HG02610 (cell line): ENCODE data around the gene SAP30L.

Experiments used
- ATAC-seq: cut with Tn5 transposase; IDR thresholded peaks from one replicate; pipeline ENCODE4 v1.9.1; 2021; ENCODE audit warnings: mild to moderate bottlenecking, moderate library complexity; ENCODE audit not compliant: unreplicated experiment

Gene SAP30L

DNA sequence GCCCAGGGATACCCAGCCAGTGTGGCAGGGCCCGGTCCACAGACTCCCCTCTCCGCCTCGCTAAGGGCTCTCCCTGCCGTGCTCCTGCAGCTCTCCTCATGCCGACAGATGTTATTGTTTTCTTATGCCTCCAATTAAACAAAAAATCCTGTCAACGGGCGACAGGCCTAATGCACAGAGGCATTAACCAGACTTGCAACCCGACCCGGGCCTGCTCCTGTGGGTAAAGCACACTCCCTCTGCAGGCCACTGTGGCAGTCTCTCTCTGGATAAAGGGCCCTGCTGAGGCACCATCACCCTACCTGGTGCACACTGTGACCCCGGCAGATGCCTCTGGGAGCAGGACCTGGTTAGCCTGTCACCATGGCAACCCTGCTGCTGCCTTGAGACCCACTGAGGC is 59.8 kb downstream of the SAP30L start:
- no peak for ATAC-seq

DNA sequence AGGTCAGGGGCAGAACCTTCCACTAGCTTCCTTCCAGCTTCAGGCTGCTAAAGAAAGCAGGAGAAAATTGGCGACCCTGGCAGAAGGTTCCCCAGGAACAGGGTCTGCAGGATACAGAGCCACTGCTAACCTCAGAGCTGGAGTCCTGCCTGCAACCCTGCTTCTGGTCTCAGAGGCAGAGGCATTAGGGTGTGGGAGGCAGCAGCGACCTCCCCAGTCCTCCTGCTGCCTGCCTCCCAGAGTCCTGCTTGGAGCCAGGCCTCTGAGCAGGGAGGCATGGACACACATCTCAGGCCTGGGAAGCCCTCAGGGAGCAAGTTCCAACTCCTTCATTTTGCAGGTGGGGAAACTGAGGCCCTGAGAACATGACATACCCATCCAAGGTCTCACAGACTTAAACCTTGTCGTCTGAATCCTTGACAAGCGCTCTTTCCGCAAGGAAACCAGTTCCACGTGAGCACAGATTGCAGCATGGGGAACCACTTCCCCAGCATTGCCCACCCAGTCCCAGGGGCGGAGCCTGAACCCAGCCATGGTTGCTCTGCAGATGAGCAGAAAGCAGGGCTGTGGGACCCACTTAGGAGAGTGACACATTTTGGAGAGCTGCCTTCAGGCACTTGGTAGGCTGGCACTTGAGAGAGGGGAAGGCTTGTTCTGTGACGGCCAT is 60.4 kb downstream of the SAP30L start:
- no peak for ATAC-seq

DNA sequence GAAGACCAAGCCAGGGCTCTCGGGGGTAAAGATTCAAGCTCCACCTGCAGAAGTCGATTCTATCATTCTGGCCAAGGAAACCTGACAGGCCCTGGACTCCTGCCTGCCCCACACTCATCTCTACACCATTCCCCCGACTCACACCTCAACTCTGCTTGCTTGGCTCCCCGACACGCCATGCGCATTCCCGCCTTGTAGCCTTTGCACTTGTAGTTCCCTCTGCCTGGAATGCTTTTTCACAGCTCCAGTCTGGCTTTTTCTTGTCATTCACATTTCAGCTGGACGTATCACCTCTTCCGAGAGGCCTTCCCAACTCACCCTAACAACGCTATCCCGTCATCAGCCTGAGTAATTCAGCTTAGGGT is 60.9 kb downstream of the SAP30L start:
- no peak for ATAC-seq

DNA sequence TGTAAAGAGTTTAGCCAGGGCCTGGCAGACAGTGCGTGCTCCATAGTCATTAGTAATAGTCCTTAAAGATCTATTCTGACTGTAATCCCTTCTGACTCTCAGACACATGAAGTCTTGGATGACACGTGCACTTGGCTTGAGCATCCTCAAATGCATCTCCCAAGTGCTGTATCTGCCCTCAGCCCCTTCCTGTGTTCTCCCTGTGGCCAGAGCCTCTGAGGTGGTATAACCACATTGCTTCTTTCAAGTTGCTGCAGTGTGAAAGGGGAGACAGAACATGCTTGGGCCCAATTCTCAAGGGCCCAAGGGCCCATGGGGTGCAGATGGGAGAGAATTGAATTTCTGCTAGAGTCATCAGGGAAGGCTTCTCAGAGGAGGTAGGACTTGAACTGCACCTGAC is 62.3 kb downstream of the SAP30L start:
- no peak for ATAC-seq

DNA sequence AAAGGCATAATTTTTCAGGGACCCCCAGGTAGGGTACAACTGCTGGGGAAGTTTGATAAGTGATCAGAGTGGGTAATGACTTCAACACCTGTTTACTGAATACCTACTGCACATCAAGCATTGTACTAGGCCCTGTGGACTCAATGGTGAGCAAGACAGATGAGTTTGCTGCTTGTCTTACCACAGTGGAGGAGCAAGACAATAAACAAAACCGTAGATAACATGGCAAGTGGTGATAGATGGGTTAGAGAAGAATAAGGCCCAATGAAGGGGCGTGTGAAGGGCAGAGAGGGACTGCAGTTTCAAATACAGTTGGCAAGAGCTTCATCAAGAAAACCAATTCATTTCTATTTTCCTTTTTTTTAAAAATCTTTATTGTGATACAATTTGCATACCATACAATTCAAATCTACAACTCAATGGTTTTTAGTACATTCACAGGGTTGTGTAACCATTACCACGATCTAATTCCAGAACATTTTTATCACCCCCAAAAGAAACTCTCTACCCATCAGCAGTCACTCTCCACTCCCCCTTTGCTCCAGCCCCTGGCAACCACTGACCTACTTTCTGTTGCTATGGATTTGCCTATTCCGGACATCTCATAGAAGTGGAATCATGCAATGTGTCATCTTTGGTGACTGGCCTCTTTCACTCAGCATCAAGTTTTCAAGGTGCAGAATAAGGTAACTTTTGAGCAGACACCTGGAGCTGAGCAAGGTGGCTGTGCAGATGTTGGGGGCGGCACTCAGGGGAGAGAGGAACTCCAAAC is 64.2 kb downstream of the SAP30L start:
- ATAC-seq = no peak
